A673 (cell line): ENCODE data around the gene KCNH3.

ENCODE experiments used
- CTCF ChIP-seq: fragments of 300-800, 200-600 bp; sonication (generic); conservative IDR thresholded peaks from 2 replicates; pipeline ENCODE4 v1.5.1; 2017; ENCODE audit warnings: low read depth, mild to moderate bottlenecking, antibody characterized with exemption, low read length, moderate library complexity, mixed read lengths
- EZH2 ChIP-seq: fragments of 200-600 bp; sonication (generic); IDR thresholded peaks from 2 replicates; pipeline ENCODE4 v1.6.1; 2017; ENCODE audit warnings: borderline replicate concordance, low read depth, mild to moderate bottlenecking, mixed read lengths, antibody characterized with exemption, low read length; ENCODE audit not compliant: poor library complexity, severe bottlenecking

- TF ChIP-seq CTCF (no peak), EZH2 (no peak)
Observed at GRCh38 chr12:49582850-49583249, 44.0 kb downstream of the KCNH3 start.
